Spleen (tissue), 7 donors: ENCODE measurements around the gene KRTAP10-2.
"Not testable (repeated sequence)": the region's sequence is repeated elsewhere in the genome, so short reads cannot be mapped to it uniquely, and the experiment has no call there.

Experiments
- POLR2A ChIP-seq, 3 donors: fragments of 450-650 bp; IDR thresholded peaks; one replicate each; pipeline ENCODE4 v1.5.1; 2017; ENCODE audit warnings: antibody characterized with exemption in 3 of 3, mild to moderate bottlenecking in 1 of 3
- POLR2AphosphoS5 ChIP-seq, 3 donors: sonication (generic); formaldehyde crosslinking; IDR thresholded peaks; one replicate each; pipeline ENCODE4 v1.5.1; 2017; ENCODE audit warnings: antibody characterized with exemption in 3 of 3
- TF ChIP-seq, protein P1 (sequence below), 11 experiments: fragments of 200-600 bp in 7 of 11; fragments of 450-650 bp in 4 of 11; sonication (generic) in 4 of 11; IDR thresholded peaks in 8 of 11; conservative IDR thresholded peaks in 3 of 11; 1 replicate in 7 of 11; 2 replicates in 4 of 11; pipeline versions ENCODE4 v1.4.0 to v1.8.0; 2016 to 2021; ENCODE audit warnings: antibody characterized with exemption in 11 of 11, inconsistent platforms in 4 of 11, mild to moderate bottlenecking in 1 of 11
- donor health status: DM: no; HTN: no; CAD: no; lungs with moderate emphysema.
- donor health status: DM: no; HTN: no; CAD: no.
- donor health status: DM: no; HTN: no; CAD: no.

DNA sequence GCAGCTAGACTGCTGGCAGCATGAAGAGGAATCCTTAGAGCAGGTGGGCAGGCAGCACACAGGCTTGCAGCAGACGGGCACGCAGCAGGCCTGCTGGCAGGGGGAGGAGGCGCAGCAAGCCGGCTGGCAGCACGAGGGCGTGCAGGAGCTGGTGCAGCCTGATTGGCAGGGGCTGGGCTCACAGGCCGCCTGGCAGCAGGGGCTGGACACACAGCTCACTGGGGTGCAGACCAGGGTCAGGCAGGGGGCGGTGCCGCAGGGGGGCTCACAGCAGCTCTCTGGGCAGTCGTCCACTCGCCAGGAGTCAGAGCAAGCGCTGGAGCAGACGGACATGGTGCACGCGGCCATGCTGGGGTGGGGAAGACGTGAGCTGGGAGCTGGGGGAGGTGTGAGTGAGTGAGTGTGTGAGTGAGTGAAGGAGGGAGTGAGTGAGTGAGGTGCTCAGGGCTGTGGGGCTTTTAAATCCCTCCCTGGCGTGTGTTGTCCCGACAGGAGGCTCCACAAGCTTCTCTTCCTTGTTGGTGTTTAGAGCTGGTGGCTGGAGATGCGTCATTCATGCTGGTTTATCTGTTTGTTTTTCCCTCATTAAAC, 29.0 kb upstream of the KRTAP10-2 start, which contains the start of gene KRTAP10-5:
- TF ChIP-seq, protein P1, sequence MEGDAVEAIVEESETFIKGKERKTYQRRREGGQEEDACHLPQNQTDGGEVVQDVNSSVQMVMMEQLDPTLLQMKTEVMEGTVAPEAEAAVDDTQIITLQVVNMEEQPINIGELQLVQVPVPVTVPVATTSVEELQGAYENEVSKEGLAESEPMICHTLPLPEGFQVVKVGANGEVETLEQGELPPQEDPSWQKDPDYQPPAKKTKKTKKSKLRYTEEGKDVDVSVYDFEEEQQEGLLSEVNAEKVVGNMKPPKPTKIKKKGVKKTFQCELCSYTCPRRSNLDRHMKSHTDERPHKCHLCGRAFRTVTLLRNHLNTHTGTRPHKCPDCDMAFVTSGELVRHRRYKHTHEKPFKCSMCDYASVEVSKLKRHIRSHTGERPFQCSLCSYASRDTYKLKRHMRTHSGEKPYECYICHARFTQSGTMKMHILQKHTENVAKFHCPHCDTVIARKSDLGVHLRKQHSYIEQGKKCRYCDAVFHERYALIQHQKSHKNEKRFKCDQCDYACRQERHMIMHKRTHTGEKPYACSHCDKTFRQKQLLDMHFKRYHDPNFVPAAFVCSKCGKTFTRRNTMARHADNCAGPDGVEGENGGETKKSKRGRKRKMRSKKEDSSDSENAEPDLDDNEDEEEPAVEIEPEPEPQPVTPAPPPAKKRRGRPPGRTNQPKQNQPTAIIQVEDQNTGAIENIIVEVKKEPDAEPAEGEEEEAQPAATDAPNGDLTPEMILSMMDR (IDR thresholded peaks at IDR 0.05 in 8 of 11, conservative IDR thresholded peaks at IDR 0.05 in 3 of 11) = not testable (repeated sequence)
- TF ChIP-seq POLR2A, POLR2AphosphoS5 (IDR thresholded peaks at IDR 0.05): not testable (repeated sequence)
